Measurements from ENCODE around the gene MRPL39.
A peak's percentile ranks its signal among the peaks of the same experiment; 100 is the strongest.
"Not testable (repeated sequence)": the region's sequence is repeated elsewhere in the genome, so short reads cannot be mapped to it uniquely, and the experiment has no call there.

Gene MRPL39

GRCh38 chr21:25607151-25608043, at the start of gene MRPL39:
Gene MRPL39, minus strand, starts transcription at chr21:25607481. Its CDS starts 6 bp downstream, at chr21:25607475.
- DNase-seq (ENCODE audit: low read depth in 2 of 2) = peak; percentile 76 to 81

GRCh38 chr21:25656412-25656811, 49.1 kb upstream of the MRPL39 start:
- no peak for DNase-seq (ENCODE audit: low read depth in 2 of 2)

GRCh38 chr21:25649146-25649545, 41.9 kb upstream of the MRPL39 start:
- DNase-seq (ENCODE audit: low read depth in 2 of 2) = no peak

GRCh38 chr21:25647647-25648046, 40.4 kb upstream of the MRPL39 start:
- DNase-seq (ENCODE audit: low read depth in 2 of 2) = no peak

GRCh38 chr21:25646474-25646873, 39.2 kb upstream of the MRPL39 start:
- no peak for DNase-seq (ENCODE audit: low read depth in 2 of 2)

GRCh38 chr21:25643486-25643885, 36.2 kb upstream of the MRPL39 start:
- DNase-seq (ENCODE audit: low read depth in 2 of 2) = no peak

- no peak for DNase-seq (ENCODE audit: low read depth in 2 of 2)
These were observed 33.6 kb upstream of the MRPL39 start for GRCh38 chr21:25640943-25641292.

GRCh38 chr21:25640202-25640942, 33.1 kb upstream of the MRPL39 start:
- DNase-seq (ENCODE audit: low read depth in 2 of 2) = peak in 1 of 2 donors; percentile 2

- DNase-seq (ENCODE audit: low read depth in 2 of 2) = peak in 1 of 2 donors; percentile 34
These were observed 32.4 kb upstream of the MRPL39 start for GRCh38 chr21:25639551-25640201.

- peak in 1 of 2 donors; percentile 34 for DNase-seq (ENCODE audit: low read depth in 2 of 2)
These were observed 31.6 kb upstream of the MRPL39 start, which contains the start of gene JAM2 for GRCh38 chr21:25638660-25639550. Gene JAM2, plus strand, starts transcription at chr21:25639258. Its CDS starts 564 bp downstream, at chr21:25639822.

- no peak for DNase-seq (ENCODE audit: low read depth in 2 of 2)
These were observed 30.8 kb upstream of the MRPL39 start for GRCh38 chr21:25637851-25638659.

- DNase-seq (ENCODE audit: low read depth in 2 of 2) = no peak
These were observed 29.4 kb upstream of the MRPL39 start for GRCh38 chr21:25636727-25637126.

- no peak for DNase-seq (ENCODE audit: low read depth in 2 of 2)
These were observed 28.0 kb upstream of the MRPL39 start for GRCh38 chr21:25635310-25635709.

GRCh38 chr21:25632296-25632695, 25.0 kb upstream of the MRPL39 start:
- no peak for DNase-seq (ENCODE audit: low read depth in 2 of 2)

- no peak for DNase-seq (ENCODE audit: low read depth in 2 of 2)
These were observed 19.5 kb upstream of the MRPL39 start for GRCh38 chr21:25626757-25627156.

- DNase-seq (ENCODE audit: low read depth in 2 of 2) = not testable (repeated sequence)
These were observed 18.7 kb upstream of the MRPL39 start for GRCh38 chr21:25625776-25626555.

GRCh38 chr21:25625036-25625435, 17.8 kb upstream of the MRPL39 start:
- no peak for DNase-seq (ENCODE audit: low read depth in 2 of 2)

- DNase-seq (ENCODE audit: low read depth in 2 of 2) = no peak
These were observed 17.2 kb upstream of the MRPL39 start for GRCh38 chr21:25624511-25624910.

- no peak for DNase-seq (ENCODE audit: low read depth in 2 of 2)
These were observed 11.9 kb upstream of the MRPL39 start for GRCh38 chr21:25619198-25619597.

GRCh38 chr21:25615880-25616279, 8.6 kb upstream of the MRPL39 start:
- no peak for DNase-seq (ENCODE audit: low read depth in 2 of 2)
